ENCODE data around the gene STMND1.

The STMND1 gene

GRCh38 chr6:17099401-17100059, 2.3 kb upstream of the STMND1 start:
- DNase-seq: no peak

- DNase-seq: no peak
Measured at GRCh38 chr6:17100806-17101205, 1.0 kb upstream of the STMND1 start.

DNA sequence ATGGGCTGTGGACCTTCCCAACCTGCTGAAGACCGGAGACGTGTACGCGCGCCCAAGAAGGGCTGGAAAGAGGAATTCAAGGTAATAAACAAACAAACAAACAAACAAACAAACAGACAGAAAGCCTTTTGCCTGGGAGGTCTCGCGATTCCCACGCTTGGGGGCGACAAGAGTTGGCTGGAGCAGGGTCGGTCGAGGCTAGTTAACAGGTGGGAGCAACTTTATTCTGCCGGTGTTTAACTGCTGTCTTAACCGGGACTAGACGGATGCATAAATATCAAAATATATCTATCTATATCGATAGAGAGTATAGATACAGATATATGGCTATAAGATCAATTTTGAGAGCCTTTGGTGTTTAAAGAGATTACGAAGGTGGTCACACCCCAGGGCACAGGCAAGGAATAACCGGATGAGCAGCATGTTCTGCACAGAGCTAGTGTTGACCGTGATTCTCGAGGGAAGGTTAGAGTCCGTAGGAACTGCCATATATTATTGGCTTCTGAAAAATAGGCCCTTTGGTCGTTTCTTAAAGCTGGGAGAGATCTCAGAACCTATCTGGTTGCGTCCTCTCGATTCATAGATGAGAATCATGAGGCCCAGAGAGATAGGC, 514 bp downstream of the STMND1 start:
- no peak for DNase-seq

DNA sequence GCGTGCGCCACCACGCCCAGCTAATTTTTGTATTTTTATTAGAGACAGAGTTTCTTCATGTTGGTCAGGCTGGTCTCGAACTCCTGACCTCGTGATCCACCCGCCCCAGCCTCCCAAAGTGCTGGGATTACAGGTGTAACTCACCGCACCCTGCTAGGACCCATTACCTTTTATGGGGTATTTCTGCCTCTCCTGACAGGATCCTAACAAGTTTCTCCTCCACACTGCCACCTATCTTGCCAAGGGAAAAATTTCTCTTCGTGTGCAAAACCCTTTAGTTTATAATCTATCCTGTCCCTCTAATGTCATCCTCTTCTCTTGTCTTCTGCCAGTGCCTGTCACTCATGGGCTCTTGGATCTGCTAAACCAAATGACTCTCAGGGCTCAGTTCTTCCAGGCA, 1.9 kb downstream of the STMND1 start:
- no peak for DNase-seq

- no peak for DNase-seq
Measured at GRCh38 chr6:17107863-17108262, 6.0 kb downstream of the STMND1 start.

GRCh38 chr6:17115251-17116116, 13.6 kb downstream of the STMND1 start:
- no peak for DNase-seq

DNA sequence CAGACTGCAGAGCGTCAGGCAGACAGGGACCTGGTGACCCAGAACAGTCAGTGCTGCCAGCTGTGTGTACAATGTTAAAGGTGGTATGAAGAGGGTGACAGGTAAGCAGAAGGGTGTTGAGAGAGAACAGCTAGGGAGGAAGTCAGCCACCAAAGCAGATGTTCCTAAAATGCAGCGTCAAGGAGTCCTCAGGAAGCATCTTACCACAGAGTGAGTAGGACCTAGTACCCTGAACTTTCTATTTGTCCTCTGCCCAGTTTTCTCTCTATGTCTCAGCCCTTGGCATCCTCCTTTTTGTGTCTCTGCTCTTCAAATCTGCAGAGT, 14.2 kb downstream of the STMND1 start:
- DNase-seq: no peak

- no peak for DNase-seq
Measured at GRCh38 chr6:17120019-17120418, 18.2 kb downstream of the STMND1 start.

GRCh38 chr6:17125407-17125806, 23.6 kb downstream of the STMND1 start:
- no peak for DNase-seq

- no peak for DNase-seq
Measured at GRCh38 chr6:17130786-17131185, 28.9 kb downstream of the STMND1 start.

- DNase-seq: no peak
Measured at GRCh38 chr6:17132967-17133366, 31.1 kb downstream of the STMND1 start.

DNA sequence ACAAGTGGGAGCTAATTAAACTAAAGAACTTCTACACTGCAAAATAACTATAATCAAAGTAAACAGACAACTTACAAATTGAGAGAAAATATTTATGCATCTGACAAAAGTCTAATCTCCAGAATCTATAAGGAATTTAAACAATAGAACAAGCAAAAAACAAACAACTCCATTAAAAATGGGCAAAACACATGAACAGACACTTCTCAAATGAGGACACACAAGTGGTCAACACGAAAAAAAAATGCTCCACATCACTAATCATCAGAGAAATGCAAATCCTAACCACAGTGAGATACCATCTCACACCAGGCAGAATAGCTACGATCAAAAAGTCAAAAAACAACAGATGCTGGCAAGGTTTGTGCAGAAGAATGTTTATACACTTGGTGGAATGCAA, 36.2 kb downstream of the STMND1 start:
- DNase-seq: no peak

DNA sequence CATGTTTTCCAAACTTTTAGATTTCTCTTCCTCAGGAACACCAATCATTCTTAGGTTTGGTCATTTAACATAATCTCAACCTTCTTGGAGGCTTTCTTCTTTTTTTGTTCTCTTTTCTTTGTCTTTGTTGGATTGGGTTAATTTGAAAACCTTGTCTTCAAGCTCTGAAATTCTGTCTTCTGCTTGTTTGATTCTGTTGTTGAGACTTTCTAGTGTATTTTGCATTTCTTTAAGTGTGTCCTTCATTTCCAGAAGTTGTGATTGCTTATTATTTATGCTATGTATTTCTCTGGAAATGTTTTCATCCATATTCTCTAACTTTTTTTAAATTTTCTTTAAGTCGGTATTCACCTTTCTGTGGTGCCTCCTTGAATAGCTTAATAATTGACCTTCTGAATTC, 42.2 kb downstream of the STMND1 start:
- DNase-seq: no peak

- no peak for DNase-seq
Measured at GRCh38 chr6:17149571-17149970, 47.7 kb downstream of the STMND1 start.

- DNase-seq: no peak
Measured at GRCh38 chr6:17150096-17150495, 48.2 kb downstream of the STMND1 start.

- no peak for DNase-seq
Measured at GRCh38 chr6:17151888-17152287, 50.0 kb downstream of the STMND1 start.

- DNase-seq: no peak
Measured at GRCh38 chr6:17152703-17153102, 50.9 kb downstream of the STMND1 start.

- peak in 1 of 2 donors; percentile 40 for DNase-seq
Measured at GRCh38 chr6:17156112-17156921, 54.5 kb downstream of the STMND1 start.

- DNase-seq: no peak
Measured at GRCh38 chr6:17156966-17157365, 55.1 kb downstream of the STMND1 start.

DNA sequence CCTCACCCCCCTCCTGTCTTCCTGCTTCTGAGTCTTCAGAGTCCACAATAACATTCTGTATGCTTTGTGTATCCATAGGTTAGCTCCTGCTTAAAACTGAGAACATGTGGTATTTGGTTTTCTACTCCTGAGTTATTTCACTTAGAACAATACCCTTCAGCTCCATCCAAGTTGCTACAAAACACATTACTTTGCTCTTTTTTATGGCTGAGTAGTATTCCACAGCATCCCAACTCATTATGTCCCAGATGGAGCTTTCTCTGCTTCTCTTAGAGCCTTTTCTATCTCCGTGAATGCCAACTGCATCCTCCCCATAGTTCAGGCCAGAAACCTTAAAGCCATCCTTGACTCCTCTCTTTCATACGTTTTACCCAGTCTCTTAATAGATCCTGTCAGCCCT, 55.8 kb downstream of the STMND1 start:
- DNase-seq: no peak

GRCh38 chr6:17159240-17159639, 57.4 kb downstream of the STMND1 start:
- DNase-seq: no peak

GRCh38 chr6:17161076-17161475, 59.2 kb downstream of the STMND1 start:
- DNase-seq: no peak

DNA sequence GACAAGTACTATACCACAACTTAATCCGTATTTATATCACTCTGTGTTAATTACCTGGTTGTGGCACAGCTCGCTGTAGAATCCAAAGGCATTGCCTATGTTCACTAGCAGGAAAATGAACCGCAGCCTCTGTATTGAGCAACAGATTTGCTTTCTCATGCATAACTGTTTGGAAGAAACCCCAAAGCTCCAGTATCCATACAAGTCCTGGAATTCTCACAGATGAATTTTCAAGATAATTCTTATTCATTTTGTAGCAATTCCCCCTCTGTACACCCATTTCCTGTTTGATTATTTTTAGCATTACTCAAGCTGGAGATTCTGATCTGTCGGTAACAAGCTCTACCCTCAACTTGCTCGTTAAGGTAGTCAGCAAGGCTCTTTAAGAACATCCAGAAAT, 63.5 kb downstream of the STMND1 start:
- no peak for DNase-seq
